Fibroblast of villous mesenchyme (primary cell): ENCODE data around the gene ANO1. TPM values are rescaled to one million over a fixed set of nuclear protein-coding genes. Genes with fewer than 3 reads are reported as not detected.

Experiments used
- DNase-seq: peaks from one replicate; pipeline ENCODE4 v3.0.0-alpha.2; 2010; ENCODE audit warnings: low read depth
- H3K4me3 ChIP-seq: 2 replicates; pipeline ENCODE4 v1.5.1; 2011; ENCODE audit warnings: low read depth, mild to moderate bottlenecking, low read length
- total RNA-seq: library from RNA; depleted of rRNA; stranded (reverse); fragments of >200 nt; gene quantifications from 2 replicates; pipeline ENCODE4 v1.2.3, GENCODE V29; 2012
- TF ChIP-seq, protein P1 (sequence below): IDR thresholded peaks from 2 replicates; pipeline ENCODE4 v1.5.1; 2012; ENCODE audit warnings: low read depth, mild to moderate bottlenecking, low read length; ENCODE audit not compliant: insufficient read depth

The ANO1 gene
- total RNA-seq, 1 donor: not detected

- no peak for DNase-seq
- H3K4me3 ChIP-seq: no peak overlapping the region
- TF ChIP-seq, protein P1, sequence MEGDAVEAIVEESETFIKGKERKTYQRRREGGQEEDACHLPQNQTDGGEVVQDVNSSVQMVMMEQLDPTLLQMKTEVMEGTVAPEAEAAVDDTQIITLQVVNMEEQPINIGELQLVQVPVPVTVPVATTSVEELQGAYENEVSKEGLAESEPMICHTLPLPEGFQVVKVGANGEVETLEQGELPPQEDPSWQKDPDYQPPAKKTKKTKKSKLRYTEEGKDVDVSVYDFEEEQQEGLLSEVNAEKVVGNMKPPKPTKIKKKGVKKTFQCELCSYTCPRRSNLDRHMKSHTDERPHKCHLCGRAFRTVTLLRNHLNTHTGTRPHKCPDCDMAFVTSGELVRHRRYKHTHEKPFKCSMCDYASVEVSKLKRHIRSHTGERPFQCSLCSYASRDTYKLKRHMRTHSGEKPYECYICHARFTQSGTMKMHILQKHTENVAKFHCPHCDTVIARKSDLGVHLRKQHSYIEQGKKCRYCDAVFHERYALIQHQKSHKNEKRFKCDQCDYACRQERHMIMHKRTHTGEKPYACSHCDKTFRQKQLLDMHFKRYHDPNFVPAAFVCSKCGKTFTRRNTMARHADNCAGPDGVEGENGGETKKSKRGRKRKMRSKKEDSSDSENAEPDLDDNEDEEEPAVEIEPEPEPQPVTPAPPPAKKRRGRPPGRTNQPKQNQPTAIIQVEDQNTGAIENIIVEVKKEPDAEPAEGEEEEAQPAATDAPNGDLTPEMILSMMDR: no peak
Measured at GRCh38 chr11:70072461-70072860, 5.7 kb upstream of the ANO1 start.

DNA sequence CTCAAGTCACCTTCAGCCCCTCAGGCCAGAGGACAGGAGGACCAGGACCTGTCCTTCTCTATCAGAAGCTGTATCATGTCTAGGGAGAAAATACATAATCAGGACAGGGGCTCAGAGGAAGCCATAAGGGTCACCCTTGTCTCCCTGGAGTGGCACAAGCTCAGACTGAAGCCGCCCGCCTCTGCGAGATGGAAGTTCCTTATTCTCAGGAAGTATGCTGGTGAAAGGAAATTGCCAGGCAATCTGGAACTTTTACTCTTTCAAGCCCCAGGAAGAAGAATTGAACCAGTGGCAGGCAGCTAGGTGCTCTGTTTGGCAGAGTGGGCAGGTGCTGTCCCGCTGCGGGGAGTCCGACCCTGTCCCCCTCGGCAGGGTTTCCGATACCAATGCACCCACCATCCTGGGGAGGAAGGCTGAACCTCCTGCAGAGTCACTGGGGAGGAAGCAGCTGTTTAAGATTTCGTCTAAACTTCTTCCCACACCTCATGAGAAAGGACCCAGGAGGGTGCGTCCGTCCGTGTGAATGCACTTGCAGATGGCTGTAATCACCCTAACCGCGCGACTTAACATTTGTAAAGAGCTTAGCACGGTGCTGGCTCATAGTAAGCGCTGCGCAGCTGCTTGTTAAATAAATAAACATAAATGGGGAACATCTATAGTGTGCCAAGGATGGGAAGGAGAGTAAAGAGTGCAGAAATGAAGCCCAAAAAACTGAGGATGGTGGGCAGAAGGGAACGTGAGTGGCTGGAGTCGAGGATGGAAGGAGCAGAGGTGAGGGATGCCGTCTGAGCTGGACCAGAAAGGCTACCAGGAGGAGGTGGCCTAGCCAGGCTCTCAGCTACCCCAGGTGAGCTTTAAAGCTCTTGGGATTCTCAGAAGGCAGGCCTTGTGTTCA lies 5.0 kb upstream of the ANO1 start:
- no peak for DNase-seq
- TF ChIP-seq, protein P1: no peak
- H3K4me3 ChIP-seq: no peak overlapping the region

DNA sequence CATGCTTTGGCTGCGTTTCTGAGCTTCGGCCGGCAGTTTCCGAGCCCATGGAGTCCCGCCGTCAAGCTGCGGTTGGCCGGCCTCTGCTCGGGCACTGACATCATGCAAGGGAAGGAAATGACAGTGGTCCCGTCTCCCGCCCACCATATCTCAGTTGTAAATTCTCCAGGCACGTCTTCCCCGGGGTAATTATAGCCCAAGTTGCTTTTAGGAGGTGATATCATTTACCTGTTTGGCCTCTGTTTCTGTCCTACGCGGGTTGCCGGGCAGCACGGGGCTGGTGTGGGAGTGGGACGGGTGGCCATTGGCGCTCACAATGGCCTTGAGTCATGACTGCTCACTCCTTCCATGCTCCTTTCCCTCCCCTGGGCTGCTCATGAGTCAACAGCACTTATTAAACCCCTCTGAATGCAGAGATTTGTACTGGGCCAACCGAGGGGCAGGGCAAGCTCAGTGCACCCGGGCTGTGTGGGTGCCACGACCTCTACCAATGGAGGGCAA lies 4.2 kb upstream of the ANO1 start:
- TF ChIP-seq, protein P1: no peak
- H3K4me3 ChIP-seq: no peak overlapping the region
- DNase-seq: no peak

- no peak overlapping the region for H3K4me3 ChIP-seq
- DNase-seq: no peak
- TF ChIP-seq, protein P1: no peak
Measured at GRCh38 chr11:70074746-70075145, 3.4 kb upstream of the ANO1 start.

DNA sequence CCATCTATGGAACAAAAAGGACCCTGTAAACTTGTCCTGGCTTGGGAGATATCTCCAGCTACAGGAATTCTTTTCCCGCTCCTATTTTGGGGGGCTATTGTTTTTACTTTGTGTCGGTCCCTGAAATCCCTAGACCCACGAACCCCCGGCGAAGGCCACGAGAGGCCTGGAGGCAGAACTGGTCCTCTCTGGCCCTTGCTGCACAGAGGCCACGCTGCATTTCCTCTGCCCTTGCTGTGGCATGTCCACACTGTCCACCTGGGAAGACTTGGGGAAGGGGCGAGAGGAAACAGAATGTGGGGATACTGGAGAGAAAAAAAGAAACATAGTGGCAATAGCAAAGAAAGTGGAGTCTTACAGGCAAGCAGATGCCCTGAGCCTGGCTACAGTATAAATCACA lies 2.3 kb upstream of the ANO1 start:
- no peak for DNase-seq
- TF ChIP-seq, protein P1: no peak
- no peak overlapping the region for H3K4me3 ChIP-seq

GRCh38 chr11:70076461-70076931 lies 1.6 kb upstream of the ANO1 start:
- H3K4me3 ChIP-seq: no peak overlapping the region
- peak; percentile 14 for DNase-seq
- TF ChIP-seq, protein P1: no peak
